PC-3 (cell line): Measurements from ENCODE around the gene ABCB8.

Experiments
- EZH2 ChIP-seq: fragments of 300-600 bp; sonication (generic); IDR thresholded peaks from one replicate; pipeline ENCODE4 v1.6.1; 2017; ENCODE audit warnings: antibody characterized with exemption, mild to moderate bottlenecking, low read length; ENCODE audit not compliant: unreplicated experiment
- TF ChIP-seq, protein P1 (sequence below): fragments of 300-600 bp; sonication (generic); conservative IDR thresholded peaks from 2 replicates; pipeline ENCODE4 v1.5.1; 2017; ENCODE audit warnings: antibody characterized with exemption, low read depth, mild to moderate bottlenecking, low read length

DNA sequence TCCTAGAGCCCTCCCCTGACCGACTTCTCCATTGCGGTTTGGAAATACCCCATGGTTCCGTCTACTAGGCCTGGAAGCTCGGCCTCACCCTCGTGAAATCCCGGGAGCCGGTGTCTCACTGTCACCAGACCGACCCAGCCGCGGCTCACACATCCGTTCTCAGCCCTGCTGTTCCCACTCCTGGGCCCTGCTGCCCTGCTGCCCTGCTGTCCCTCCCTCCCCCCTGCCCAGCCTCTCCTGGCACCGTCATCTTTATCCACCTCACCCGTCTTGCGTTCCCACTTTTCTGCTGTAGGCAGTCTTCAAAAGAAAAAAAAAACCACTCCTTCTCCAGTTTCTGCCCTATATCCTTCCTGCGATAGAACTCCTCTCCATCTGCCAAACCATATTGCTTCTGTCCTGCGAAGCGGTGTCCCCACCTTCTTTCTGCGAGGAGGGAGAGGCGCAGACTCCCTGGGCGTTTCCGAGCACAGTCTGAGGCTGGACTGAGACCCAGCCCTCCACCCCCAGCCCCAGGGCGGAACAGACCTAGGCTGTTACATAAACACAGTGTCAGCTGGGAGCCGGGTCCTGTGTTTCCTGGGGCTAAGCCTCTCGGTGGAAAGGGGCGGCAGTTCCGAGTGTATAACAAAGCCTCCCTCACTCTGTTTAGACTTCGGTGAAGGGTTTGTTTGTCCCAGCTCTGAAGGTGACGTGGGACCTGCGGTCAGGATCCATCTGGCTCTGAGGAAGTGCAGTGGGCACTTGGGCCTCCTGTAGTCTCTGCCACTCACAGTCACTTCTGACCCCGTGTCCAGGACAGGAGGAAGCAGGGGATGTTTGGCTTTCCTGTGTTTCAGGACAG, 60.8 kb downstream of the ABCB8 start:
- TF ChIP-seq, protein P1, sequence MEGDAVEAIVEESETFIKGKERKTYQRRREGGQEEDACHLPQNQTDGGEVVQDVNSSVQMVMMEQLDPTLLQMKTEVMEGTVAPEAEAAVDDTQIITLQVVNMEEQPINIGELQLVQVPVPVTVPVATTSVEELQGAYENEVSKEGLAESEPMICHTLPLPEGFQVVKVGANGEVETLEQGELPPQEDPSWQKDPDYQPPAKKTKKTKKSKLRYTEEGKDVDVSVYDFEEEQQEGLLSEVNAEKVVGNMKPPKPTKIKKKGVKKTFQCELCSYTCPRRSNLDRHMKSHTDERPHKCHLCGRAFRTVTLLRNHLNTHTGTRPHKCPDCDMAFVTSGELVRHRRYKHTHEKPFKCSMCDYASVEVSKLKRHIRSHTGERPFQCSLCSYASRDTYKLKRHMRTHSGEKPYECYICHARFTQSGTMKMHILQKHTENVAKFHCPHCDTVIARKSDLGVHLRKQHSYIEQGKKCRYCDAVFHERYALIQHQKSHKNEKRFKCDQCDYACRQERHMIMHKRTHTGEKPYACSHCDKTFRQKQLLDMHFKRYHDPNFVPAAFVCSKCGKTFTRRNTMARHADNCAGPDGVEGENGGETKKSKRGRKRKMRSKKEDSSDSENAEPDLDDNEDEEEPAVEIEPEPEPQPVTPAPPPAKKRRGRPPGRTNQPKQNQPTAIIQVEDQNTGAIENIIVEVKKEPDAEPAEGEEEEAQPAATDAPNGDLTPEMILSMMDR = no peak
- TF ChIP-seq EZH2 = no peak
